BE2C (cell line): ENCODE measurements around the gene COL27A1.

ENCODE experiments used
- DNase-seq: peaks from one replicate; pipeline ENCODE4 v3.0.0-alpha.2; 2020
- H3K27me3 ChIP-seq: fragments of 250-450 bp; sonication (Bioruptor Pico); 2 replicates; pipeline ENCODE4 v1.5.1; 2020; ENCODE audit warnings: mild to moderate bottlenecking
- H3K36me3 ChIP-seq: fragments of 250-450 bp; sonication (Bioruptor Pico); 2 replicates; pipeline ENCODE4 v1.5.1; 2020; ENCODE audit warnings: mild to moderate bottlenecking
- H3K4me1 ChIP-seq: fragments of 250-450 bp; sonication (Bioruptor Pico); 2 replicates; pipeline ENCODE4 v1.5.1; 2020
- H3K4me3 ChIP-seq: 2 replicates; pipeline ENCODE4 v1.5.1; 2011; ENCODE audit warnings: low read depth, low read length
- H3K9me3 ChIP-seq: fragments of 250-450 bp; sonication (Bioruptor Pico); 2 replicates; pipeline ENCODE4 v1.5.1; 2020
- CTCF ChIP-seq: IDR thresholded peaks from 2 replicates; pipeline ENCODE4 v1.5.1; 2012; ENCODE audit warnings: mild to moderate bottlenecking, low read depth, low read length

Gene COL27A1

DNA sequence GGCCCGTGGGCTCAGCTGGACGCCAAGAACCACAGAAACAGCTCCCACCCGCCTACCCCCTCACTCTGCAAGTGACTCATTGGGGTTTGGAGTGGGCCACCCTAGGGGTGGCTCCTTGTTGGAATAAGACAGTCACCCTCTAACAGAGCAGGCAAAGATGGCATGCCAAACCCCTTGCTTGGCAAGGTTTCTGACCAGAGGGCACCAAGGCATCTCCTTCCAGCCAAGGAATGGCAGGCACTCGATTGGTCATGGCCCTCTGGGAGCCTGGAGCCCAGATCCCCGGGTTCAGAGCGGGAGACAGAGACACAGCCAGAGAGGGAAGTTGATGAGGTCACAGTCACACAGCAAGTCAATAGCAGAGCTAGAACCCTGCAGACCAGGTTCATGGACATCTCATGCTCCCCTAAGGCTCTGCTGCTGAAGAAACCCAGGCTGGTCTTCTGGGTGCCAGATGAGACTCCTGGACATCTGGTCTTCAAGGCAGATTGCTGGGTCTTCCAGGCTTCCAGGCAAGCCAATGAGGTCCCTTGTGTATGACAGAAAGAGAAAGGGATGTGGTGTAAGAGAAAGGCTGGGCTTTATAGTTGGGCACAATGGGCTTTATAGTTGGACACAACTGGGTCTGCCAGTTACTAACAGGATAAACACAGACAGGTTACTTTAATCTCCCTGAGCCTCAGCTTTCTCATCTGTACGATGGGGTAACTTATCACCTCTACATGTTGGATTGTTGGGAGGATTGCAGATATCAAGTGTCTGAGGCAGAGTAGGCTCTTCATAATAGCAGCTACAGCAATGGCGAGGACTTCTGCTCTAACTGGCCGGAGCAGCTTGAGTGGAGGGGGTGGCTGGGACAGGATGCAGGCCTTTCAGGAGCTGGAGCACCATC is 33.0 kb upstream of the COL27A1 start:
- H3K4me3 ChIP-seq, result no peak overlapping the region
- no peak for TF ChIP-seq CTCF
- no peaks in the 10 kb centered on the region for H3K9me3 ChIP-seq
- peaks cover 26% of the 10 kb centered on the region for H3K27me3 ChIP-seq
- no peaks in the 10 kb centered on the region for H3K4me1 ChIP-seq
- no peaks in the 10 kb centered on the region for H3K36me3 ChIP-seq
- no peak for DNase-seq

- no peak for TF ChIP-seq CTCF
- H3K27me3 ChIP-seq, result peaks cover 17% of the 10 kb centered on the region
- no peak overlapping the region for H3K4me3 ChIP-seq
- no peaks in the 10 kb centered on the region for H3K36me3 ChIP-seq
- no peaks in the 10 kb centered on the region for H3K4me1 ChIP-seq
- DNase-seq, result no peak
- no peaks in the 10 kb centered on the region for H3K9me3 ChIP-seq
Measured at GRCh38 chr9:114123031-114123977, 32.0 kb upstream of the COL27A1 start.

DNA sequence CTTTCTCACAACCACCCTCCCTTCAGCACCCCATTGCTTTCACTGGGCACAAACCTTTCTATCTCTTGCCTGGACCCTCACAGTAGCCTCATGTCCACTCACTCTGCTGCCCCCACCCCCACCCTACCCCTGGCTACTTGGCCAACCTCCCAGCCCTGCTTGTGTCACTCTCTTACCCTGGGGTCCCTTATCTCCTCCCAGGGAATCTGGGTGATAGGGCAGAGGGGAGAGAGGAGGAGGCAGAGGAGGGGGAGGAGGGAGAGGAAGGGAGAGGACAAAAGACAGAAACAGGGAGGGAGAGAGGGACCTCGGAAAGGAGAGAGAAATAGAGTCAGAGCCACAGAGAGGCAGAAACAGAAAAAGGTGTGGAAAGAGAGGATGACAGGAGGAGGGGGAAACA is 31.2 kb upstream of the COL27A1 start:
- Histone ChIP-seq H3K4me3 (no peak overlapping the region), H3K9me3 (no peaks in the 10 kb centered on the region), H3K36me3 (no peaks in the 10 kb centered on the region), H3K4me1 (no peaks in the 10 kb centered on the region), H3K27me3 (peaks cover 9% of the 10 kb centered on the region)
- no peak for DNase-seq
- TF ChIP-seq CTCF, result no peak

- TF ChIP-seq CTCF, result no peak
- H3K9me3 ChIP-seq, result no peaks in the 10 kb centered on the region
- H3K4me1 ChIP-seq, result no peaks in the 10 kb centered on the region
- no peak overlapping the region for H3K4me3 ChIP-seq
- H3K36me3 ChIP-seq, result no peaks in the 10 kb centered on the region
- peaks cover 6% of the 10 kb centered on the region for H3K27me3 ChIP-seq
- DNase-seq, result no peak
Measured at GRCh38 chr9:114124666-114125475, 30.5 kb upstream of the COL27A1 start.

DNA sequence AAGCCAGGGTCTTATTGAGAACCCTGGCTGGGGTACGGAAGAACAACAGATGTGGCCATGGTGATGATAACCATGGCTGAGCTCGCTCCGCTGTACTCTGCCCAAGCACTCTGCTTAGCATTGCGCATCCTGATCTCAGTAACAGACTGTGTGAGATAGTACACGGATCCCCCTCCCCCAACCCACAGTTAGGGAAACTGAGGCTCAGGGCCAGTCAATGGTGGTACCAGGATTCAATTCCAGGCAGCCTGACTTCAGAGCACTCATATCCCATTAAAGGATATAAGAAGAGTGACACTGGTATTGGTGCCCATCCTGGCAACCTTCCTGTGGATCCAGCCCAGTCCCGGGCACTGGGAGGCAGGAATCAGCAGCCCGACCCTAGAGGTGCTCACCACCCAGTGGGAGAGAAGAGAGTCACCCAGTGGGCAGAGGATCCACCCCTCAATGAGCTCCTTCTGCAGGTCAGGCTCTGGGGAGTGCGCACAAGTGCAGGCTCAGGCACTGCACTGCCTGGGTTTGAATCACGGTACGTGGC is 29.8 kb upstream of the COL27A1 start:
- Histone ChIP-seq H3K36me3 (no peaks in the 10 kb centered on the region), H3K4me1 (no peaks in the 10 kb centered on the region), H3K27me3 (peaks cover under 1% of the 10 kb centered on the region), H3K4me3 (no peak overlapping the region), H3K9me3 (no peaks in the 10 kb centered on the region)
- no peak for TF ChIP-seq CTCF
- no peak for DNase-seq
